ENCODE data around the gene CSPG4. TPM values are rescaled to one million over a fixed set of nuclear protein-coding genes. Genes with fewer than 3 reads are reported as not detected.

CSPG4 gene
- total and polyA plus RNA-seq, 9 of the 15 experiments (the other 6 are each of a cell fraction or from before 2014, with no cell fraction given), result under 0.01 to 0.07 (median 0.04) TPM; not detected in 5

DNA sequence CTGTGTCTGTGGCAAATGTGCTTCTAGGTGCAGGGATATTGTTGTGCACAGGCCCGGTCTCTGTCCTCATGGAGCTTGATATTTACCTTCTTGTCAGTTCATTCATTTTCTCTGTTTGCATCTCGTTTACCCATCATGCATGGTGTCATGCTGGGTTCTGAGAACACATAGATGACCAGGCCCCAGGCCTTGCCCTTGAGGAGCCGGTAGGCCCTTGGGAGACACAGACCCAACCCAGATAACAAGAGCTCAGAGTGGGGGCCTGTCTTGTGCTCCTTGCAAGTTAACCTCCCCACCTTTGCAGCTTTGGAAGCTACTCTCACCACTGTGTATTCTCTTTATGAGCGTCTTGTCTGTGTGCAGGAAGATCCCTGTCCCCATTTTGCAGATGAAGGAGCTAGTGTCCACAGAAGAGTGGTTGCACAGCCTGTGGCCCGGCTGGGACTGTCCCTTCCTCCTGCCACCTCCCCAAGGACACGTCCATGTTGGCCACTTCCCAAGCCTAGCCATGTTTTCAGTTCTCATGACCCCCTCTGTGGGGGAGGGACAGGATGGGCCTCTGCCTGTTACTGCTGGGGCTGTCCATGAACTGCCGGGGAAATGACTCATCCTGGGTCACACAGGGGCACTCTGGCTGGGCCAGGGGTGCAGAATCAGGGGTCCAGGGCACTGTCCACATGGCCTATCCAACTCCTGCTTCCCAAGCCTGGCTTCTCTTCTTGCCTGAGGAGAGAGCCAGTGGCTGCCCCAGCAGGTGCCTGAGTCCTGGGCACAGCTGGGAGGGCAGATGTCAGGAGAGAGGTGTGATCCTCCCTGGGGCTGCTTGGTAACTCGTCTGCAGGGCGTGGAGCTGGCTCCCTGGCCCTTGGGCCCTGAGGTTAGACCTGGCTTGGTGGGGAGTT is 61.5 kb downstream of the CSPG4 start (continued):
- no peak for TF ChIP-seq ZNF609 (CRISPR knock-in tag; IDR thresholded peaks at IDR 0.05; ENCODE audit: borderline replicate concordance)
- TF ChIP-seq ZNF668 (CRISPR knock-in tag; IDR thresholded peaks at IDR 0.05), result no peak
- peak; percentile 74; the same call in 1 of the 2 replicates for TF ChIP-seq MTA3 (IDR thresholded peaks at IDR 0.05; ENCODE audit: borderline replicate concordance)
- no peak for TF ChIP-seq STAG1 (CRISPR knock-in tag; IDR thresholded peaks at IDR 0.05; ENCODE audit: borderline replicate concordance)
- no peak for TF ChIP-seq ZNF146 (CRISPR knock-in tag; IDR thresholded peaks at IDR 0.05; ENCODE audit: unreplicated experiment)
- TF ChIP-seq, protein P1, sequence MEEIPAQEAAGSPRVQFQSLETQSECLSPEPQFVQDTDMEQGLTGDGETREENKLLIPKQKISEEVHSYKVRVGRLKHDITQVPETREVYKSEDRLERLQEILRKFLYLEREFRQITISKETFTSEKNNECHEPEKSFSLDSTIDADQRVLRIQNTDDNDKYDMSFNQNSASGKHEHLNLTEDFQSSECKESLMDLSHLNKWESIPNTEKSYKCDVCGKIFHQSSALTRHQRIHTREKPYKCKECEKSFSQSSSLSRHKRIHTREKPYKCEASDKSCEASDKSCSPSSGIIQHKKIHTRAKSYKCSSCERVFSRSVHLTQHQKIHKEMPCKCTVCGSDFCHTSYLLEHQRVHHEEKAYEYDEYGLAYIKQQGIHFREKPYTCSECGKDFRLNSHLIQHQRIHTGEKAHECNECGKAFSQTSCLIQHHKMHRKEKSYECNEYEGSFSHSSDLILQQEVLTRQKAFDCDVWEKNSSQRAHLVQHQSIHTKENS (CRISPR knock-in tag; IDR thresholded peaks at IDR 0.05), result no peak
- TF ChIP-seq ZBTB26 (CRISPR knock-in tag; IDR thresholded peaks at IDR 0.05), result no peak
- no peak for TF ChIP-seq E2F1 (CRISPR knock-in tag; IDR thresholded peaks at IDR 0.05)
- 0 out of 2 replicates have a peak, but pooled peaks have one; percentile 60 for TF ChIP-seq MTA1 (IDR thresholded peaks at IDR 0.05; ENCODE audit: borderline replicate concordance)
- no peak for TF ChIP-seq TEAD2 (tag; IDR thresholded peaks at IDR 0.05)
- TF ChIP-seq, protein P2, sequence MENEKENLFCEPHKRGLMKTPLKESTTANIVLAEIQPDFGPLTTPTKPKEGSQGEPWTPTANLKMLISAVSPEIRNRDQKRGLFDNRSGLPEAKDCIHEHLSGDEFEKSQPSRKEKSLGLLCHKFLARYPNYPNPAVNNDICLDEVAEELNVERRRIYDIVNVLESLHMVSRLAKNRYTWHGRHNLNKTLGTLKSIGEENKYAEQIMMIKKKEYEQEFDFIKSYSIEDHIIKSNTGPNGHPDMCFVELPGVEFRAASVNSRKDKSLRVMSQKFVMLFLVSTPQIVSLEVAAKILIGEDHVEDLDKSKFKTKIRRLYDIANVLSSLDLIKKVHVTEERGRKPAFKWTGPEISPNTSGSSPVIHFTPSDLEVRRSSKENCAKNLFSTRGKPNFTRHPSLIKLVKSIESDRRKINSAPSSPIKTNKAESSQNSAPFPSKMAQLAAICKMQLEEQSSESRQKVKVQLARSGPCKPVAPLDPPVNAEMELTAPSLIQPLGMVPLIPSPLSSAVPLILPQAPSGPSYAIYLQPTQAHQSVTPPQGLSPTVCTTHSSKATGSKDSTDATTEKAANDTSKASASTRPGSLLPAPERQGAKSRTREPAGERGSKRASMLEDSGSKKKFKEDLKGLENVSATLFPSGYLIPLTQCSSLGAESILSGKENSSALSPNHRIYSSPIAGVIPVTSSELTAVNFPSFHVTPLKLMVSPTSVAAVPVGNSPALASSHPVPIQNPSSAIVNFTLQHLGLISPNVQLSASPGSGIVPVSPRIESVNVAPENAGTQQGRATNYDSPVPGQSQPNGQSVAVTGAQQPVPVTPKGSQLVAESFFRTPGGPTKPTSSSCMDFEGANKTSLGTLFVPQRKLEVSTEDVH (IDR thresholded peaks at IDR 0.05; ENCODE audit: low read depth, partially characterized antibody), result no peak
- TF ChIP-seq DNMT1 (IDR thresholded peaks at IDR 0.05), result no peak
- TF ChIP-seq, protein P3, sequence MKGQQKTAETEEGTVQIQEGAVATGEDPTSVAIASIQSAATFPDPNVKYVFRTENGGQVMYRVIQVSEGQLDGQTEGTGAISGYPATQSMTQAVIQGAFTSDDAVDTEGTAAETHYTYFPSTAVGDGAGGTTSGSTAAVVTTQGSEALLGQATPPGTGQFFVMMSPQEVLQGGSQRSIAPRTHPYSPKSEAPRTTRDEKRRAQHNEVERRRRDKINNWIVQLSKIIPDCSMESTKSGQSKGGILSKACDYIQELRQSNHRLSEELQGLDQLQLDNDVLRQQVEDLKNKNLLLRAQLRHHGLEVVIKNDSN (CRISPR knock-in tag; IDR thresholded peaks at IDR 0.05), result no peak
